Stimulated activated CD4-positive, alpha-beta T cell treated with anti-CD3 and anti-CD28 coated beads, Interleukin-12 subunit alpha, Interleukin-12 subunit beta, amount 100 ng/mL, for 24 hours (primary cell): ENCODE data around the gene SPATA20.

Experiments
- DNase-seq, 2 experiments: peaks; one replicate each; pipeline ENCODE4 v3.0.0-alpha.2; 2020; ENCODE audit warnings: low read depth in 2 of 2

Gene SPATA20

DNA sequence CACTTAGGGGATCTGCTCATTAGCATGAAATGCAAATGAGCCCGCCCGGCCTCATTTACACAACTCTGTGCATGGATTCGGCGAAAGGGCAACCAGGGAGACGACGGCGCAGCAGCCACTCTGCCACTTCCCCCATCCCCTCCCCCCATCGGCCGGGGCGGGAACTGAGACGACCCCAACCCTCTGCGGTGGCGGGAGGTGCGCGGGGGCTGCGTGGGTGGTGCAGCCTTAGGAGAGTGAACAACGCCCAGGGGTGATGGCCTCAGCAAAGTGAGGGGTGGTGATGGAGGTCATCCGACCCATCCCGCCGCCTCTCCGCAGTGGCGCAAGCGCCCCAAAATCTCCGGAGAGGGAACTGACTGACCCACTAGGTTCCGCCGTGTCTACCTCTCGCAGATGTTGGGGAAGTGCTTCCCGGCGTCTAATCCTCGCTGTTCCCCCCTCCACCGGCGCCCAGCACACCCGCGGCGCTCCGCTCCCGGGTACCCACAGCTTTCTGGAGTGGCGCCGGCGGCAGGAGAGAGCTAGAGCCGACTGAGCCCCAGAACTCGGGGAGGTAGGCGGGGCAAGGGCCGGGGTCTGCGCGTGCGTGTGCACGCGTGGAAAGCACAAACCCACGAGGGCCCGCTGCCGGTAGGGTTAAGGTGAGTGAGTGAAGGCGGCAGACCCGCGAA is 12.1 kb downstream of the SPATA20 start:
- DNase-seq: peak in 1 of 2 experiments; percentile 28

DNA sequence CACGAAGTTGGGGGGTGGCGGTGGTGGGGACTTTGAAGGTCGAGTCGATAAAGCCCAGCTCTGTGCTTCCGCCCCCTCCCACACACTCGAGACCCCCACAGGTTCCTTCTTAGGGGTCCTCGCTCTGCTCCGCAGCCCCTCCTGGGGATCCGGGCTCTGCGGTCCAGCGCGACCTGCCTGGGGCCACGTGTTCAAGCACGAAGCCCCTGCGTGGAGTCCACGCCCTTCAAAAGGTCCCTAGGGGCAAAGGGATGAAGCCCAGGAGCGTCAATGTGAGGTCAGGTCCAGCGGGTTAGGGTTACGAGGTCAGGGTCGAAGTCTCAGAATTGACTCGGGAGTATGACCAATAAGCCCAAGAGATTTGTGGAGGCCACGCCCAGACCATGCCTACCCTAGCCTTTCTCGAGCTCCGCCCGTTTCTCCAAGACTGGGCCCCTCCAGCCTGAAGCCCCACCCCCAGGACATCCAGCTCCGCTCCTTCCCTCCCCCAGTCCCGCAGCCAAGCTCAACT is 12.8 kb downstream of the SPATA20 start:
- DNase-seq: peak in 1 of 2 experiments; percentile 29

DNA sequence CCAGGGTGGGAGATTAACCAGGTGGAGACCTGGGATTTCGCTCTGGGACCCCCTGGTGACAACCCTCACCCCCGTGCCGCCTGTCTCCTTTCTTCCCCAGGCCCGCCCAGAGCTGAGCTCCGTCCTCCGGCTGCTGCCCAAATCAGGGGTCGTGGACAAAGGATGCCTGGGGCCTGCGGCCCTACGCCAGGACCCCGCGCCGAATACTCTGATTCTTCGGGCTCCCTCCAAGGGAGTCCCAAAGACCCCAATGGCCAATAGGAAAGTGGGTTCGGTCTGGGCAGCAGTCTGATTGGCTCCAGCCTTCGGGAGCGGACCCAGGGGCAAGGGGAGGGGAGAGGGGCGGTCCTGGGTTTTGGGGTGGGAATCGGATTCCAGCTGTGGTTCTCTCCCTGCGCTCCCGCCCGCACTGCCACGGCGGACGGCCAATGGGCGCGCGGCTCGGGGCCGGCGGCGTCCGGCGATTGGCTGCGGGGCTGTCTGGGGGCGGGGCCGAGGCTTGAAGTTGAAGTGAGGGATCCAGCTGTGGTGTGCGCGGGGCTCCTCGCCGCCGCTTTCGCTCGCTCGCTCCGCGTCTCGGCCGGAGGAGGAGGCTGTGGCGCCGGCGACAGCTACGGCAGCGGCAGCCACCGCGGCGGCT is 13.3 kb downstream of the SPATA20 start, which contains the start of gene CACNA1G:
Gene CACNA1G, plus strand, starts transcription at position 531 of the 640 bp plus-strand sequence. CDS start 745 bp downstream, outside the sequence.
- peak; percentile 74 to 90 for DNase-seq

DNA sequence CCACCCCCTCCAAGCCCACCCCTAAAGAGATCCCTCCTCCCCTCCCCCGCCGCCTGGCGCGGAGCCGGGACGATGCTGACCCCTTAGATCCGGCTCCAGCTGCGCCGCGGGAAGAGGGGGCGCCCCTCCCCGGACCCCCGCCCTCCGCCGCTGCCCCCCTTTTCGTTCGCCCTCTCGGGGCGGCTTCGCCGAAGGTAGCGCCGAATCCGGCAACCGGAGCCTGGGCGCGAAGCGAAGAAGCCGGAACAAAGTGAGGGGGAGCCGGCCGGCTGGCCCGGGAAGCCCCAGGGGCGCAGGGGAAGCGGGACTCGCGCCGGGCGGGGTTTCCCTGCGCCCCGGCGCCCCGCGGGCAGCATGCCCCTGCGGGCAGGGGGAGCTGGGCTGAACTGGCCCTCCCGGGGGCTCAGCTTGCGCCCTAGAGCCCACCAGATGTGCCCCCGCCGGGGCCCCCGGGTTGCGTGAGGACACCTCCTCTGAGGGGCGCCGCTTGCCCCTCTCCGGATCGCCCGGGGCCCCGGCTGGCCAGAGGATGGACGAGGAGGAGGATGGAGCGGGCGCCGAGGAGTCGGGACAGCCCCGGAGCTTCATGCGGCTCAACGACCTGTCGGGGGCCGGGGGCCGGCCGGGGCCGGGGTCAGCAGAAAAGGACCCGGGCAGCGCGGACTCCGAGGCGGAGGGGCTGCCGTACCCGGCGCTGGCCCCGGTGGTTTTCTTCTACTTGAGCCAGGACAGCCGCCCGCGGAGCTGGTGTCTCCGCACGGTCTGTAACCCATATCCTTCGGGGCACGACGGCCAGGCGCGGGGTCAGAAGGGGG is 14.2 kb downstream of the SPATA20 start:
- DNase-seq: no peak

DNA sequence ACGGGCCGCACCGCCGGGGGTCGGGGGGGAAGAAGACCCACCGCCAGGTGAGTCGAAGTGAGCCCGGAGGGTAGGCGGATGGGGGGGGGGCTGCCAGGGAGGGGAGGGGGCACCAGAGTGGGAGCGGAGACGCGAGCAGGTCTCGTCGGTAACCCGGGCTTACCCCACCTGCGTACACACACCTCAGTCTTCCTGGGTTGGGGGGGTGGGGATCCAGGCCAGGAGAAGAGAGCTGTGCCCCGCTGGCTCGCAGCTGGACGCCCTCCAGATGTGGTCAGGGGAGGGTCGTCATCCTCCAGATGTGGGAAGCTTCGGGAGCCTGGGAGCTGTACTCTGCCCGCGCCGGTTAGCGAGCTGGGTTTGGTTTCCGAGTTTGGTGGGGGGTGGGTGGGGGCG is 14.8 kb downstream of the SPATA20 start:
- DNase-seq: no peak

- DNase-seq: no peak
These were observed 15.5 kb downstream of the SPATA20 start for GRCh38 chr17:50562242-50563091.

- DNase-seq: no peak
These were observed 16.1 kb downstream of the SPATA20 start for GRCh38 chr17:50563092-50563511.

DNA sequence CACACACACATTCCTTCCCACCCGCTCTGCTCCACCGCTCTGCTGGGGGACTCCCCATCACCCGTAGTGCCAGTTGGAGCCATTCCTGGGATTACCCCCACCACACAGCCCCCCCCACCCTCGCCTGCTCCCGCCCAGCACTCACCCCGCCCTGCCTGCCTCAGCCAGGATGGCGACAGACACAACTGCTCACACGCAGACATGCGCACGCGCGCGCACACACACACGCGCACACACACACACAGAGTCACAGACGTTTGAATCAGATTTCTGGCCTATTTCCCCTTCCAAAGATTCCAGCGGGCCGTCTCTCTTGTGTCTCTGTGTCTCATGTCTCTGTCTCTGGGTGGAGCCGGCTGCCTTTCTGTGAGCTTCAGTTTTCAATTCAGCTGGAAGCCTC is 17.9 kb downstream of the SPATA20 start:
- DNase-seq: no peak

GRCh38 chr17:50565402-50566350 is 18.7 kb downstream of the SPATA20 start:
- DNase-seq: no peak

- DNase-seq: no peak
These were observed 19.9 kb downstream of the SPATA20 start for GRCh38 chr17:50566886-50567285.

- no peak for DNase-seq
These were observed 21.7 kb downstream of the SPATA20 start for GRCh38 chr17:50568659-50569058.

DNA sequence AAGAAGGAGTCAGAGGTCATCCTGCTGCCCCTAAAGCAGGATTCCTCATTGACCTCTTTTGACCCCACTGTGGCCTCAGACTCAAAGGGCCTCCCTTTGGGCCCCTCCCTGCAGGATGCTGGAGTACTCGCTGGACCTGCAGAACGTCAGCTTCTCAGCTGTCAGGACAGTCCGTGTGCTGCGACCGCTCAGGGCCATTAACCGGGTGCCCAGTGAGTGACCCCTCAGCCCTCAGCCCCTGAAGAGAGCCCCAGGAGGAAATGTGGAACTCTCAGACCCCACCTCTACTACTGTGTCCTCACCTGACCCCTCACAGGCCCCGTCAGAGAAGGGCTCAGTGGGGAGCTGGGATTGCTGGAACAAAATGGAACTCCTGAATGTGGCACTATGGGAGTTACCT is 22.6 kb downstream of the SPATA20 start:
- no peak for DNase-seq

- DNase-seq: no peak
These were observed 23.1 kb downstream of the SPATA20 start for GRCh38 chr17:50570032-50570431.

DNA sequence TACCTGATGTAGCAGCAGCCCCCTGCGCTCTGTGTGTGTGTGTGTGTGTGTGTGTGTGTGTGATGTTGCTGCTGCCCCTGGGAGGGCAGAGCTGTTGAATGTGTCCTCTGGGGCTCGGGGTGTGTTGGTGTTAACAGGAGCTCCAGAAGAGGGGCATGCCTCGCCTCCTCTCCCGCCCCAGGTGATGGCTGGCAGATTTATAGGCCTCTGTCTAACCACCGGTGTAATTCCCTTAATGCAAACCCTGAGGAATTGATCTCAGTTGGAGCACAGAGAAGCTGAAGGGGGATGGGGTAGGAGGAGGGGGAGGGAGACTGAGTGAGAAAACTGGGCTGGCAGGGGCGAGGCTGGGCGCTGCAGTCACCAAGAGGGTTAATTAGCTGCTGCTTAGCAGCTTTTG is 23.6 kb downstream of the SPATA20 start:
- no peak for DNase-seq

DNA sequence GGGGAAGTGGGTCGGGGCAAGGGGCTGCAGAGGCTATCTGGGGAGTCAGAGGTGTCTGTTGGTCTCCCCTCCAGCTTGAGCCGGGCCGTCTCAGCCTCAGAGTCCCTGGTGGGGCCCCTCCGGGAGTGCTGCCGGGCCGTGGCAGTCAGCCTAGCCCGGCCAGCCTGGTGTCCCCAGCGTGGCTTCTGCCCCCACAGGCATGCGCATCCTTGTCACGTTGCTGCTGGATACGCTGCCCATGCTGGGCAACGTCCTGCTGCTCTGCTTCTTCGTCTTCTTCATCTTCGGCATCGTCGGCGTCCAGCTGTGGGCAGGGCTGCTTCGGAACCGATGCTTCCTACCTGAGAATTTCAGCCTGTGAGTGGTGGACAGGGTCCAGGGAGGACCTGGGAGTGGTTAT is 24.7 kb downstream of the SPATA20 start:
- no peak for DNase-seq

DNA sequence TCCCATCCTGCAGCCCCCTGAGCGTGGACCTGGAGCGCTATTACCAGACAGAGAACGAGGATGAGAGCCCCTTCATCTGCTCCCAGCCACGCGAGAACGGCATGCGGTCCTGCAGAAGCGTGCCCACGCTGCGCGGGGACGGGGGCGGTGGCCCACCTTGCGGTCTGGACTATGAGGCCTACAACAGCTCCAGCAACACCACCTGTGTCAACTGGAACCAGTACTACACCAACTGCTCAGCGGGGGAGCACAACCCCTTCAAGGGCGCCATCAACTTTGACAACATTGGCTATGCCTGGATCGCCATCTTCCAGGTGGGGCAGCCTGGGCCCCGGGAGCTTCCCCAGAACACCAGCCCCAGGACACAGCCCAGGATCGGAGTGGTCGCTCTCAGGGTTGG is 25.6 kb downstream of the SPATA20 start:
- no peak for DNase-seq

GRCh38 chr17:50573866-50574611 is 27.1 kb downstream of the SPATA20 start:
- DNase-seq: no peak

GRCh38 chr17:50575581-50576210 is 28.7 kb downstream of the SPATA20 start:
- DNase-seq: no peak

- no peak for DNase-seq
These were observed 29.9 kb downstream of the SPATA20 start for GRCh38 chr17:50576864-50577263.
